GM23338 (cell line): Measurements from ENCODE around the gene NRG3. TPM values are rescaled to one million over a fixed set of nuclear protein-coding genes. Genes with fewer than 3 reads are reported as not detected.

Experiments used
- ATAC-seq: fragments of 200-7000 bp; cut with Tn5 transposase; 3 replicates; pipeline ENCODE4 v1.9.1; 2020
- DNase-seq: peaks from one replicate; pipeline ENCODE4 v3.0.0-alpha.2; 2015; ENCODE audit warnings: low spot score
- H2AFZ ChIP-seq: fragments of 200-600 bp; sonication (generic); 2 replicates; pipeline ENCODE4 v1.8.0; 2016; ENCODE audit warnings: antibody characterized with exemption, mild to moderate bottlenecking, moderate library complexity
- H3F3A ChIP-seq: fragments of 200-600 bp; sonication (generic); replicated peaks from 2 replicates; pipeline ENCODE4 v1.8.0; 2017; ENCODE audit warnings: antibody characterized with exemption, mixed run types, low read depth
- H3K27ac ChIP-seq: fragments of 200-600 bp; sonication (generic); 2 replicates; pipeline ENCODE4 v1.6.1; 2016; ENCODE audit warnings: low read depth
- H3K27me3 ChIP-seq: fragments of 200-600 bp; sonication (generic); 2 replicates; pipeline ENCODE4 v1.8.0; 2016; ENCODE audit warnings: mild to moderate bottlenecking, mixed run types, moderate library complexity; ENCODE audit not compliant: insufficient read depth
- H3K36me3 ChIP-seq: fragments of 200-600 bp; sonication (generic); 2 replicates; pipeline ENCODE4 v1.8.0; 2016; ENCODE audit warnings: mild to moderate bottlenecking; ENCODE audit not compliant: insufficient read depth
- H3K4me1 ChIP-seq: fragments of 200-600 bp; sonication (generic); 2 replicates; pipeline ENCODE4 v1.8.0; 2016; ENCODE audit warnings: mild to moderate bottlenecking, moderate library complexity; ENCODE audit not compliant: insufficient read depth
- H3K4me2 ChIP-seq: fragments of 200-600 bp; sonication (generic); 2 replicates; pipeline ENCODE4 v1.7.1; 2017; ENCODE audit warnings: mixed run types
- H3K4me3 ChIP-seq: fragments of 200-600 bp; sonication (generic); 2 replicates; pipeline ENCODE4 v1.6.1; 2016; ENCODE audit warnings: mixed run types
- H3K79me2 ChIP-seq: fragments of 200-600 bp; sonication (generic); replicated peaks from 2 replicates; pipeline ENCODE4 v1.8.0; 2017; ENCODE audit warnings: mild to moderate bottlenecking; ENCODE audit not compliant: insufficient read depth
- H3K9me2 ChIP-seq: fragments of 200-600 bp; sonication (generic); 2 replicates; pipeline ENCODE4 v1.8.0; 2017; ENCODE audit not compliant: insufficient read depth
- H4K20me1 ChIP-seq: fragments of 200-600 bp; sonication (generic); replicated peaks from 2 replicates; pipeline ENCODE4 v1.8.0; 2017; ENCODE audit warnings: mild to moderate bottlenecking; ENCODE audit not compliant: insufficient read depth
- H3K27ac Mint-ChIP-seq: 2 replicates; pipeline ENCODE4 v1.8.0; 2020; ENCODE audit warnings: inconsistent platforms, mild to moderate bottlenecking, moderate library complexity, mixed read lengths
- H3K27me3 Mint-ChIP-seq: 3 replicates; pipeline ENCODE4 v1.8.0; 2022; ENCODE audit warnings: low read depth, mild to moderate bottlenecking, moderate library complexity, mixed read lengths, inconsistent platforms; ENCODE audit not compliant: insufficient read depth, poor library complexity
- H3K36me3 Mint-ChIP-seq: 3 replicates; pipeline ENCODE4 v1.8.0; 2021; ENCODE audit warnings: low read depth, mild to moderate bottlenecking, inconsistent platforms, moderate library complexity, mixed read lengths
- H3K4me1 Mint-ChIP-seq: 3 replicates; pipeline ENCODE4 v1.8.0; 2020; ENCODE audit warnings: mild to moderate bottlenecking, inconsistent platforms, mixed read lengths
- H3K4me3 Mint-ChIP-seq: 3 replicates; pipeline ENCODE4 v1.8.0; 2021; ENCODE audit warnings: moderate library complexity, mild to moderate bottlenecking, inconsistent platforms, mixed read lengths
- H3K9me3 Mint-ChIP-seq: 3 replicates; pipeline ENCODE4 v1.8.0; 2020; ENCODE audit warnings: moderate library complexity, mild to moderate bottlenecking, inconsistent platforms, mixed read lengths
- CREB1 ChIP-seq: fragments of 250-450 bp; sonication (Bioruptor Pico); IDR thresholded peaks from 2 replicates; pipeline ENCODE4 v1.5.0; 2020; ENCODE audit warnings: low read depth, mild to moderate bottlenecking, moderate library complexity
- EZH2 ChIP-seq: fragments of 200-600 bp; sonication (generic); IDR thresholded peaks from one replicate; pipeline ENCODE4 v1.8.0; 2017; ENCODE audit warnings: antibody characterized with exemption, mild to moderate bottlenecking, low read depth; ENCODE audit not compliant: unreplicated experiment
- EZH2phosphoT487 ChIP-seq: fragments of 200-600 bp; sonication (generic); IDR thresholded peaks from one replicate; pipeline ENCODE4 v1.8.1; 2018; ENCODE audit warnings: antibody characterized with exemption; ENCODE audit not compliant: unreplicated experiment
- JUNB ChIP-seq: IDR thresholded peaks from one replicate; pipeline ENCODE4 v1.6.1; 2016; ENCODE audit warnings: antibody characterized with exemption; ENCODE audit not compliant: unreplicated experiment
- NANOG ChIP-seq: IDR thresholded peaks from 2 replicates; pipeline ENCODE4 v1.6.1; 2016; ENCODE audit warnings: antibody characterized with exemption, borderline replicate concordance
- POLR2AphosphoS5 ChIP-seq: IDR thresholded peaks from 2 replicates; pipeline ENCODE4 v1.6.1; 2016; ENCODE audit warnings: antibody characterized with exemption, low read depth
- STAT1 ChIP-seq: IDR thresholded peaks from one replicate; pipeline ENCODE4 v1.6.1; 2016; ENCODE audit warnings: antibody characterized with exemption; ENCODE audit not compliant: unreplicated experiment
- ZNF114 ChIP-seq: fragments of 250-450 bp; sonication (Bioruptor Pico); IDR thresholded peaks from 2 replicates; pipeline ENCODE4 v1.5.0; 2020; ENCODE audit warnings: mild to moderate bottlenecking, moderate library complexity
- ZNF331 ChIP-seq: fragments of 250-450 bp; sonication (Bioruptor Pico); IDR thresholded peaks from 2 replicates; pipeline ENCODE4 v1.5.0; 2020; ENCODE audit warnings: low read depth, mild to moderate bottlenecking, moderate library complexity
- polyA plus RNA-seq: library from polyadenylated mRNA; unstranded; fragments of >200 nt; fragmentation: Nextera tagmentation; extraction: Ambion mirVana; gene quantifications from 2 replicates; pipeline ENCODE4 v1.2.1, GENCODE V29; 2016
- total RNA-seq: library from RNA; depleted of rRNA; stranded (reverse); fragments of >200 nt; shearing (Covaris generic); gene quantifications from 2 replicates; pipeline ENCODE4 v1.2.3, GENCODE V29; 2014
- TF ChIP-seq, protein P1 (sequence below): IDR thresholded peaks from one replicate; pipeline ENCODE4 v1.6.1; 2018; ENCODE audit warnings: antibody characterized with exemption; ENCODE audit not compliant: unreplicated experiment
- TF ChIP-seq, protein P2 (sequence below), 2 experiments: fragments of 200-600 bp in 1 of 2; sonication (generic) in 1 of 2; conservative IDR thresholded peaks; 2 replicates each; pipeline versions ENCODE4 v1.5.1 to v1.6.1; 2016 to 2017; ENCODE audit warnings: antibody characterized with exemption in 2 of 2, low read depth in 2 of 2, mild to moderate bottlenecking in 2 of 2, moderate library complexity in 1 of 2
- TF ChIP-seq, protein P3 (sequence below): fragments of 250-450 bp; sonication (Bioruptor Pico); IDR thresholded peaks from 2 replicates; pipeline ENCODE4 v1.5.0; 2020; ENCODE audit warnings: mild to moderate bottlenecking, moderate library complexity
- TF ChIP-seq, protein P4 (sequence below): IDR thresholded peaks from 2 replicates; pipeline ENCODE4 v1.6.1; 2016; ENCODE audit warnings: antibody characterized with exemption

NRG3 gene
- total and polyA plus RNA-seq, 2 experiments from 2014 or later = 1.9 to 3.9 TPM

DNA sequence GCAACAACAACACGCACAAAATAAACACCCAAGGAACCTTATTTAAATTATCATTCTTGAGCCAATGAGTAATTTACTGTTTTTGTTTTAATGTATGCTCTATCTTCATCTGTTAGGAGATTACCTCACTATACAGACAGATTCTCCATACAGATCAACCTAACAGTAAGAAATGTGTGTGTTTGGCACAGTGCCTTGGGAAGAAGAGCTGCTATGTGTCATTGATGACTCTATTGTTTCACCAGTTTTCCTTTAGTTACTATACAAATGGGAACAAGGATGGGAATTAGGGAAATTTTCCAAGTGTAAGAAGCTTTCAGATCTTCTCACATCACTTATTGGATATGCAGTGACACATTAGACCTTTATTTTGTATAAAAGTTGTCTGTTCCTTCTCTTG lies 640.3 kb downstream of the NRG3 start:
- no peak overlapping the region for H3K4me2 ChIP-seq
- Mint-ChIP-seq H3K36me3 (no peaks in the 10 kb centered on the region; the same call in 2 of the 3 replicates), H3K4me3 (no peak overlapping the region), H3K27me3 (no peaks in the 10 kb centered on the region), H3K27ac (no peak overlapping the region), H3K4me1 (no peaks in the 10 kb centered on the region), H3K9me3 (no peaks in the 10 kb centered on the region; the same call in 2 of the 3 replicates)
- TF ChIP-seq EZH2 (no peak), CREB1 (CRISPR knock-in tag) (no peak), ZNF114 (CRISPR knock-in tag) (no peak), ZNF331 (CRISPR knock-in tag) (no peak), POLR2AphosphoS5 (no peak), STAT1 (no peak), JUNB (no peak), EZH2phosphoT487 (no peak), NANOG (no peak)
- TF ChIP-seq, protein P1, sequence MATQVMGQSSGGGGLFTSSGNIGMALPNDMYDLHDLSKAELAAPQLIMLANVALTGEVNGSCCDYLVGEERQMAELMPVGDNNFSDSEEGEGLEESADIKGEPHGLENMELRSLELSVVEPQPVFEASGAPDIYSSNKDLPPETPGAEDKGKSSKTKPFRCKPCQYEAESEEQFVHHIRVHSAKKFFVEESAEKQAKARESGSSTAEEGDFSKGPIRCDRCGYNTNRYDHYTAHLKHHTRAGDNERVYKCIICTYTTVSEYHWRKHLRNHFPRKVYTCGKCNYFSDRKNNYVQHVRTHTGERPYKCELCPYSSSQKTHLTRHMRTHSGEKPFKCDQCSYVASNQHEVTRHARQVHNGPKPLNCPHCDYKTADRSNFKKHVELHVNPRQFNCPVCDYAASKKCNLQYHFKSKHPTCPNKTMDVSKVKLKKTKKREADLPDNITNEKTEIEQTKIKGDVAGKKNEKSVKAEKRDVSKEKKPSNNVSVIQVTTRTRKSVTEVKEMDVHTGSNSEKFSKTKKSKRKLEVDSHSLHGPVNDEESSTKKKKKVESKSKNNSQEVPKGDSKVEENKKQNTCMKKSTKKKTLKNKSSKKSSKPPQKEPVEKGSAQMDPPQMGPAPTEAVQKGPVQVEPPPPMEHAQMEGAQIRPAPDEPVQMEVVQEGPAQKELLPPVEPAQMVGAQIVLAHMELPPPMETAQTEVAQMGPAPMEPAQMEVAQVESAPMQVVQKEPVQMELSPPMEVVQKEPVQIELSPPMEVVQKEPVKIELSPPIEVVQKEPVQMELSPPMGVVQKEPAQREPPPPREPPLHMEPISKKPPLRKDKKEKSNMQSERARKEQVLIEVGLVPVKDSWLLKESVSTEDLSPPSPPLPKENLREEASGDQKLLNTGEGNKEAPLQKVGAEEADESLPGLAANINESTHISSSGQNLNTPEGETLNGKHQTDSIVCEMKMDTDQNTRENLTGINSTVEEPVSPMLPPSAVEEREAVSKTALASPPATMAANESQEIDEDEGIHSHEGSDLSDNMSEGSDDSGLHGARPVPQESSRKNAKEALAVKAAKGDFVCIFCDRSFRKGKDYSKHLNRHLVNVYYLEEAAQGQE = no peak
- TF ChIP-seq, protein P2, sequence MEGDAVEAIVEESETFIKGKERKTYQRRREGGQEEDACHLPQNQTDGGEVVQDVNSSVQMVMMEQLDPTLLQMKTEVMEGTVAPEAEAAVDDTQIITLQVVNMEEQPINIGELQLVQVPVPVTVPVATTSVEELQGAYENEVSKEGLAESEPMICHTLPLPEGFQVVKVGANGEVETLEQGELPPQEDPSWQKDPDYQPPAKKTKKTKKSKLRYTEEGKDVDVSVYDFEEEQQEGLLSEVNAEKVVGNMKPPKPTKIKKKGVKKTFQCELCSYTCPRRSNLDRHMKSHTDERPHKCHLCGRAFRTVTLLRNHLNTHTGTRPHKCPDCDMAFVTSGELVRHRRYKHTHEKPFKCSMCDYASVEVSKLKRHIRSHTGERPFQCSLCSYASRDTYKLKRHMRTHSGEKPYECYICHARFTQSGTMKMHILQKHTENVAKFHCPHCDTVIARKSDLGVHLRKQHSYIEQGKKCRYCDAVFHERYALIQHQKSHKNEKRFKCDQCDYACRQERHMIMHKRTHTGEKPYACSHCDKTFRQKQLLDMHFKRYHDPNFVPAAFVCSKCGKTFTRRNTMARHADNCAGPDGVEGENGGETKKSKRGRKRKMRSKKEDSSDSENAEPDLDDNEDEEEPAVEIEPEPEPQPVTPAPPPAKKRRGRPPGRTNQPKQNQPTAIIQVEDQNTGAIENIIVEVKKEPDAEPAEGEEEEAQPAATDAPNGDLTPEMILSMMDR (conservative IDR thresholded peaks at IDR 0.05; ENCODE audit: low read depth in 2 of 2) = no peak
- TF ChIP-seq, protein P3, sequence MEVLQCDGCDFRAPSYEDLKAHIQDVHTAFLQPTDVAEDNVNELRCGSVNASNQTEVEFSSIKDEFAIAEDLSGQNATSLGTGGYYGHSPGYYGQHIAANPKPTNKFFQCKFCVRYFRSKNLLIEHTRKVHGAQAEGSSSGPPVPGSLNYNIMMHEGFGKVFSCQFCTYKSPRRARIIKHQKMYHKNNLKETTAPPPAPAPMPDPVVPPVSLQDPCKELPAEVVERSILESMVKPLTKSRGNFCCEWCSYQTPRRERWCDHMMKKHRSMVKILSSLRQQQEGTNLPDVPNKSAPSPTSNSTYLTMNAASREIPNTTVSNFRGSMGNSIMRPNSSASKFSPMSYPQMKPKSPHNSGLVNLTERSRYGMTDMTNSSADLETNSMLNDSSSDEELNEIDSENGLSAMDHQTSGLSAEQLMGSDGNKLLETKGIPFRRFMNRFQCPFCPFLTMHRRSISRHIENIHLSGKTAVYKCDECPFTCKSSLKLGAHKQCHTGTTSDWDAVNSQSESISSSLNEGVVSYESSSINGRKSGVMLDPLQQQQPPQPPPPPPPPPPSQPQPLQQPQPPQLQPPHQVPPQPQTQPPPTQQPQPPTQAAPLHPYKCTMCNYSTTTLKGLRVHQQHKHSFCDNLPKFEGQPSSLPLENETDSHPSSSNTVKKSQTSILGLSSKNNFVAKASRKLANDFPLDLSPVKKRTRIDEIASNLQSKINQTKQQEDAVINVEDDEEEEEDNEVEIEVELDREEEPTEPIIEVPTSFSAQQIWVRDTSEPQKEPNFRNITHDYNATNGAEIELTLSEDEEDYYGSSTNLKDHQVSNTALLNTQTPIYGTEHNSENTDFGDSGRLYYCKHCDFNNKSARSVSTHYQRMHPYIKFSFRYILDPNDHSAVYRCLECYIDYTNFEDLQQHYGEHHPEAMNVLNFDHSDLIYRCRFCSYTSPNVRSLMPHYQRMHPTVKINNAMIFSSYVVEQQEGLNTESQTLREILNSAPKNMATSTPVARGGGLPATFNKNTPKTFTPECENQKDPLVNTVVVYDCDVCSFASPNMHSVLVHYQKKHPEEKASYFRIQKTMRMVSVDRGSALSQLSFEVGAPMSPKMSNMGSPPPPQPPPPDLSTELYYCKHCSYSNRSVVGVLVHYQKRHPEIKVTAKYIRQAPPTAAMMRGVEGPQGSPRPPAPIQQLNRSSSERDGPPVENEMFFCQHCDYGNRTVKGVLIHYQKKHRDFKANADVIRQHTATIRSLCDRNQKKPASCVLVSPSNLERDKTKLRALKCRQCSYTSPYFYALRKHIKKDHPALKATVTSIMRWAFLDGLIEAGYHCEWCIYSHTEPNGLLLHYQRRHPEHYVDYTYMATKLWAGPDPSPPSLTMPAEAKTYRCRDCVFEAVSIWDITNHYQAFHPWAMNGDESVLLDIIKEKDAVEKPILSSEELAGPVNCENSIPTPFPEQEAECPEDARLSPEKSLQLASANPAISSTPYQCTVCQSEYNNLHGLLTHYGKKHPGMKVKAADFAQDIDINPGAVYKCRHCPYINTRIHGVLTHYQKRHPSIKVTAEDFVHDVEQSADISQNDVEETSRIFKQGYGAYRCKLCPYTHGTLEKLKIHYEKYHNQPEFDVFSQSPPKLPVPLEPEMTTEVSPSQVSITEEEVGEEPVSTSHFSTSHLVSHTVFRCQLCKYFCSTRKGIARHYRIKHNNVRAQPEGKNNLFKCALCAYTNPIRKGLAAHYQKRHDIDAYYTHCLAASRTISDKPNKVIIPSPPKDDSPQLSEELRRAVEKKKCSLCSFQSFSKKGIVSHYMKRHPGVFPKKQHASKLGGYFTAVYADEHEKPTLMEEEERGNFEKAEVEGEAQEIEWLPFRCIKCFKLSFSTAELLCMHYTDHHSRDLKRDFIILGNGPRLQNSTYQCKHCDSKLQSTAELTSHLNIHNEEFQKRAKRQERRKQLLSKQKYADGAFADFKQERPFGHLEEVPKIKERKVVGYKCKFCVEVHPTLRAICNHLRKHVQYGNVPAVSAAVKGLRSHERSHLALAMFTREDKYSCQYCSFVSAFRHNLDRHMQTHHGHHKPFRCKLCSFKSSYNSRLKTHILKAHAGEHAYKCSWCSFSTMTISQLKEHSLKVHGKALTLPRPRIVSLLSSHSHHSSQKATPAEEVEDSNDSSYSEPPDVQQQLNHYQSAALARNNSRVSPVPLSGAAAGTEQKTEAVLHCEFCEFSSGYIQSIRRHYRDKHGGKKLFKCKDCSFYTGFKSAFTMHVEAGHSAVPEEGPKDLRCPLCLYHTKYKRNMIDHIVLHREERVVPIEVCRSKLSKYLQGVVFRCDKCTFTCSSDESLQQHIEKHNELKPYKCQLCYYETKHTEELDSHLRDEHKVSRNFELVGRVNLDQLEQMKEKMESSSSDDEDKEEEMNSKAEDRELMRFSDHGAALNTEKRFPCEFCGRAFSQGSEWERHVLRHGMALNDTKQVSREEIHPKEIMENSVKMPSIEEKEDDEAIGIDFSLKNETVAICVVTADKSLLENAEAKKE = no peak
- TF ChIP-seq, protein P4, sequence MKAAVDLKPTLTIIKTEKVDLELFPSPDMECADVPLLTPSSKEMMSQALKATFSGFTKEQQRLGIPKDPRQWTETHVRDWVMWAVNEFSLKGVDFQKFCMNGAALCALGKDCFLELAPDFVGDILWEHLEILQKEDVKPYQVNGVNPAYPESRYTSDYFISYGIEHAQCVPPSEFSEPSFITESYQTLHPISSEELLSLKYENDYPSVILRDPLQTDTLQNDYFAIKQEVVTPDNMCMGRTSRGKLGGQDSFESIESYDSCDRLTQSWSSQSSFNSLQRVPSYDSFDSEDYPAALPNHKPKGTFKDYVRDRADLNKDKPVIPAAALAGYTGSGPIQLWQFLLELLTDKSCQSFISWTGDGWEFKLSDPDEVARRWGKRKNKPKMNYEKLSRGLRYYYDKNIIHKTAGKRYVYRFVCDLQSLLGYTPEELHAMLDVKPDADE = no peak
- H3K27ac ChIP-seq = no peak overlapping the region
- no peaks in the 10 kb centered on the region for H3K79me2 ChIP-seq
- no peaks in the 10 kb centered on the region; the same call in 1 of the 2 replicates for H3K9me2 ChIP-seq
- H3K36me3 ChIP-seq = no peaks in the 10 kb centered on the region
- H3K27me3 ChIP-seq = no peaks in the 10 kb centered on the region
- H4K20me1 ChIP-seq = no peaks in the 10 kb centered on the region
- DNase-seq = no peak
- H3F3A ChIP-seq = no peaks in the 10 kb centered on the region
- H3K4me3 ChIP-seq = no peak overlapping the region
- no peaks in the 10 kb centered on the region for H3K4me1 ChIP-seq
- H2AFZ ChIP-seq = no peak overlapping the region
- ATAC-seq = no peak
